Inferior parietal cortex (tissue), 1 donor: Measurements from ENCODE around the gene KRTAP9-9.
"Not testable (repeated sequence)": the region's sequence is repeated elsewhere in the genome, so short reads cannot be mapped to it uniquely, and the experiment has no call there.

Experiments used
- DNase-seq: peaks from one replicate; pipeline ENCODE4 v3.0.0-alpha.2; 2016; ENCODE audit errors: extremely low spot score

Gene KRTAP9-9

DNA sequence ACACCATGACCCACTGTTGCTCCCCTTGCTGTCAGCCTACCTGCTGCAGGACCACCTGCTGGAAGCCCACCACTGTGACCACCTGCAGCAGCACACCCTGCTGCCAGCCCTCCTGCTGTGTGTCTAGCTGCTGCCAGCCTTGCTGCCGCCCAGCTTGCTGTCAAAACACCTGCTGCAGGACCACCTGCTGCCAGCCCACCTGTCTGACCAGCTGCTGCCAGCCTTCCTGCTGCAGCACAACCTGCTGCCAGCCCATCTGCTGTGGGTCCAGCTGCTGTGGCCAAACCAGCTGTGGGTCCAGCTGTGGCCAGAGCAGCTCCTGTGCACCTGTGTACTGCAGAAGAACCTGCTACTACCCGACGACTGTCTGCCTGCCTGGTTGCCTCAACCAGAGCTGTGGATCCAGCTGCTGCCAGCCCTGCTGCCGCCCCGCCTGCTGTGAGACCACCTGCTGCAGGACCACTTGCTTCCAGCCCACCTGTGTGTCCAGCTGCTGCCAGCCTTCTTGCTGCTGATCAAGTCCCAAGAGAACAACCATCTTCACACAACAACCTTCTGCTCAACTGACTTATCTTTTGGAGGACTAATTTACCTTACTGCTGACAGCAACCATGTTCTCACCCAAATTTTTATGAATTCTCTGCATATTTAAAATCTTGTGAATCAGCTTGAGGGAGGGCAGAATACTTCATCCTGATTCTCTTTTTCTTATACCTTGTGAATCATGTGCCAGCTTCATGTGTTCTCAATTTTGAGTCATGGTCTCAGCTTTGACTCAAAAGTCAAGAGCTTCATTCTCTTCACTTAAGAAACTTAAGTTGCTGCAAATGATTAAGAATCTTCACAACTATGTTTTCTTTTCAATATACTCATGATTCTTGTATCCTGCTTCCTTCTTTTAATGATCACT, at the start of gene KRTAP9-9:
TSS of gene KRTAP9-9 (plus strand) at position 4 of the 910 bp plus-strand sequence.
- DNase-seq = not testable (repeated sequence)

DNA sequence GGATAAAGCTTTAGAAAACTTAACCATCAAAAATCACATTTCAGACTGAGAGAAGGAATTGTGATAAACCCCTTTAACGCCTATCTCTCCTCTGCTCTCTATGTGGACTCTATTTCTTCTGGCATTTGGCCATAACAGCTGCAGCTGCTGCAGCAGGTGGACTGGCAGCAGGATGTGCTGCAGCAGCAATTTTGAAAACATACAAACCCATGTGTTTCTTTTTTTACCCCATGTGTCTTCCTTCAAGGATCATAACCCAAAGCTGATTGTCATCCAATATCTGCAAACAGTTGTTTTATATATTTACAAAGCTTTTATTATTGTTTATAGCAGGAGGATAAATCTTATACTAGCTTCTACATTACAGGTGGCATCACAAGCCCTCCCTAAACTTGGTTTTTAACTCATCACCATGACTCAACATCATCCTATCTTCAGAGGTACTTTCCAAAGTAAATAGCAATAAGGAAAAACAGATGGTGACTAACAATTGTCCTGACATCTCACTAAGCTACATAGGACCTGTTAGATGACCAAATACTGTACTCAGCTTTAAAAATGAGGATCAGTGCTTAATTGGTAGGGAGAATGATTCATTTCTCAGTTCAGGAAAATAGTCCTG, 43.2 kb upstream of the KRTAP9-9 start:
- DNase-seq = no peak

DNA sequence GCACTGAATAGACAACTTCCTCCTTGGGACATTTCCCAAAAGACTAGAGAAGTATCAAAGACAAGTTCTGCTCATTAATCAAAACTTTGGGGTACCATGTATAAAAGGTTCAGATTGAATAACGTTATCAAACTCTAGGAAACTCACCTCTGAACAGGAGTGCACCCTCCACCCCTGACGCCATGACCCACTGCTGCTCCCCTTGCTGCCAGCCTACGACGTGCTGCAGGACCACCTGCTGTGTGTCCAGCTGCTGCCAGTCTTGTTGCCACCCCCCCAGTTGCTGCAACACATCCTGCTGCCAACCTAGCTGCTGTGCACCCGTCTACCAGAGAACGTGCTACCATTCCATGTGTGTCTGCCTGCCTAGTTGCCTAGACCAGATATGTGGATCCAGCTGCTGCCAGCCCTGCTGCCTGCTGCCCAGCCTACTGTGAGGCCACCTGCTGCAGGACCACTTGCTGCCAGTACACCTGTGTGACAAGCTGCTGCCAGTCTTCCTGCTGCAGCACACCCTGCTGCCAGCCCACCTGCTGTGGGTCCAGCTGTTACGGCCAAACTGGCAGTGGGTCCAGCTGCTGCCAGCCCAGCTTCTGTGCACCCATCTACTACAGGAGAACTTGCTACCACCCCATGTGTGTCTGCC, 42.5 kb upstream of the KRTAP9-9 start:
- DNase-seq = no peak

- no peak for DNase-seq
Observed at GRCh38 chr17:41215681-41216080, 39.5 kb upstream of the KRTAP9-9 start.

DNA sequence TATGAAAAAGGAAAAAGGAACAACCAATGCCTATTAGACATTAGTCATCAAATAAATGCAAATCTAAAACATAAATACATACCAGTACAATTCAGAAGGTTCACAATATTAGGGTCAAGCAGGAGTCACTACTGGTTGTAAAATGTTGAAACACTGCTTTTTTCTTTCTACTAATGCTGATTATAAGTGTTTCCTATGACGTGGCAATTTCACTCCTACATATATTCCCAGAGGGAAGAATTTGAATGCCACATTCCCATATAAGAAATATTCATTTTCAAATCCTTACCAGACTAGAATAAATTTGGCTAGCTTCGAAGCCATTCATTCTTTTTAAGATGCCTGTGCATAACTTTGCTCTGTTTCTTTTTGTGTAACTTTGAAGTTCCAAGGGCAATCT, 31.4 kb upstream of the KRTAP9-9 start:
- no peak for DNase-seq

GRCh38 chr17:41226051-41226450, 29.1 kb upstream of the KRTAP9-9 start:
- DNase-seq = no peak

GRCh38 chr17:41226598-41227095, 28.5 kb upstream of the KRTAP9-9 start, which contains the start of gene KRTAP9-2:
KRTAP9-2 (plus strand) TSS chr17:41226648; CDS start chr17:41226655, 7 bp downstream.
- not testable (repeated sequence) for DNase-seq

DNA sequence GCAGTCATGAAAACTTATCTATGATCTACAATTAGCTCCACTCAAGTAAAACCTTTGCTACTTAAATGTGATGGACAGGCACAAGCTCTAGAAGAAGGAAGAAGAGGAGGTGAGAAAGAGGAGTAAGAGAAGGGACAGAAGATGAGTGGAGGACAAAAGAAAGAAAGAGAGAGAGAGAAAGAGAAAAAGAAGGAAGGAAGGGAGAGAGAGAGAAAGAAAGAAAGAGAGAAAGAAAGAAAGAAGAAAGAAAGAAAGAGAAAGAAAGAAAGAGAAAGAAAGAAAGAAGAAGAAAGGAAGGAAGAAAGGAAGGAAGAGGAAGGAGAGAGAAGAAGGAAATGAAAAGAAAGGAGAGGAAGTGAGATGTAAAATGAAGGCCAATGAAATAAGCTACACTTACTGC, 25.1 kb upstream of the KRTAP9-9 start:
- no peak for DNase-seq

- no peak for DNase-seq
Observed at GRCh38 chr17:41231731-41232130, 23.5 kb upstream of the KRTAP9-9 start.

- not testable (repeated sequence) for DNase-seq
Observed at GRCh38 chr17:41232399-41233105, 22.6 kb upstream of the KRTAP9-9 start, which contains the start of gene KRTAP9-3. KRTAP9-3 (plus strand) TSS chr17:41232449; CDS start chr17:41232502, 53 bp downstream.

- DNase-seq = not testable (repeated sequence)
Observed at GRCh38 chr17:41237116-41237515, 18.1 kb upstream of the KRTAP9-9 start.

DNA sequence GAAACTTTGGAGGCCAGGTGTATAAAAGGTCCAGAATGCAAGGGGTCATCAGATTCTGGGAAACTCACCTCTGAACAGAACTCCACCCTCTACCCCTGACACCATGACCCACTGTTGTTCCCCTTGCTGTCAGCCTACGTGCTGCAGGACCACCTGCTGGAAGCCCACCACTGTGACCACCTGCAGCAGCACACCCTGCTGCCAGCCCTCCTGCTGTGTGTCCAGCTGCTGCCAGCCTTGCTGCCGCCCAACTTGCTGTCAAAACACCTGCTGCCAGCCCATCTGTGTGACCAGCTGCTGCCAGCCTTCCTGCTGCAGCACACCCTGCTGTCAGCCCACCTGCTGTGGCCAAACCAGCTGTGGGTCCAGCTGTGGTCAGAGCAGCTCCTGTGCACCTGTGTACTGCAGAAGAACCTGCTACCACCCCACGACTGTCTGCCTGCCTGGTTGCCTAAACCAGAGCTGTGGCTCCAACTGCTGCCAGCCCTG, 17.2 kb upstream of the KRTAP9-9 start, which contains the start of gene KRTAP9-8:
TSS of gene KRTAP9-8 (plus strand) at position 51 of the 489 bp plus-strand sequence. CDS start at position 104, 53 bp downstream.
- DNase-seq = not testable (repeated sequence)

GRCh38 chr17:41246995-41247787, 8.0 kb upstream of the KRTAP9-9 start:
- DNase-seq = not testable (repeated sequence)

DNA sequence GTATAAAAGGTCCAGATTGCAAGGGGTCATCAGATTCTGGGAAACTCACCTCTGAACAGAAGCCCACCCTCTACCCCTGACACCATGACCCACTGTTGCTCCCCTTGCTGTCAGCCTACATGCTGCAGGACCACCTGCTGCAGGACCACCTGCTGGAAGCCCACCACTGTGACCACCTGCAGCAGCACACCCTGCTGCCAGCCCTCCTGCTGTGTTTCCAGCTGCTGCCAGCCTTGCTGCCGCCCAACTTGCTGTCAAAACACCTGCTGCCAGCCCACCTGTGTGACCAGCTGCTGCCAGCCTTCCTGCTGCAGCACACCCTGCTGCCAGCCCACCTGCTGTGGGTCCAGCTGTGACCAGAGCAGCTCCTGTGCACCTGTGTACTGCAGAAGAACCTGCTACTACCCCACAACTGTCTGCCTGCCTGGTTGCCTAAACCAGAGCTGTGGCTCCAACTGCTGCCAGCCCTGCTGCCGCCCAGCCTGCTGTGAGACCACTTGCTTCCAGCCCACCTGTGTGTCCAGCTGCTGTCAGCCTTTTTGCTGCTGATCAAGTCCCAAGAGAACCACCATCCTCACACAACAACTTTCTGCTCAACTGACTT, 5.4 kb upstream of the KRTAP9-9 start, which contains the start of gene KRTAP9-4:
TSS of gene KRTAP9-4 (plus strand) at position 51 of the 604 bp plus-strand sequence. CDS start at position 85, 34 bp downstream.
- not testable (repeated sequence) for DNase-seq

GRCh38 chr17:41251261-41251660, 3.9 kb upstream of the KRTAP9-9 start:
- DNase-seq = no peak

DNA sequence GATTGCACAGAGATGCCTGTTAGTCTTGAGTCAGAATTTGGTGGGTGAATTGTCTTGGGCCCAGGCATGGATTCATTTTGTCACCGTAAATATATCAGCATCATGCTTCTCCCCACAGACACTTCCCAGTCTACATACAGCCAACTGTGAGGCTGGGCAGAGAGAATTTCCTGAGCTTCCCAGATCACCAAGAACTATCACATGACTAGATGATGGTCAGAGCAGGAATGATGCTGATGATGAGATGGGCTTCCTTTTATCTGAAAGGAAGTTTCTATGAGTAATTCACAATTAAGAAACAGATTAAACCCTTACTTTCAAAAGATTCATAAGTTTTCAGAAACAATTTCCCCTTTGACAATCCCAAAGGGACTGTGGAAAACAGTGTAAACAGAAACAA, 323 bp upstream of the KRTAP9-9 start:
- no peak for DNase-seq

GRCh38 chr17:41256291-41256685, 1.1 kb downstream of the KRTAP9-9 start:
- no peak for DNase-seq

- DNase-seq = no peak
Observed at GRCh38 chr17:41258406-41258805, 3.2 kb downstream of the KRTAP9-9 start.

- DNase-seq = no peak
Observed at GRCh38 chr17:41263212-41263611, 8.0 kb downstream of the KRTAP9-9 start.

GRCh38 chr17:41264599-41264998, 9.4 kb downstream of the KRTAP9-9 start:
- no peak for DNase-seq
